ENCODE results near the gene AK3. TPM values are rescaled to one million over a fixed set of nuclear protein-coding genes. Genes with fewer than 3 reads are reported as not detected.
A peak's percentile ranks its signal among the peaks of the same experiment; 100 is the strongest.
"Not testable (repeated sequence)": the region's sequence is repeated elsewhere in the genome, so short reads cannot be mapped to it uniquely, and the experiment has no call there.

AK3 gene
- 59.2 TPM for polyA plus RNA-seq (2013, experiment 1 of 2)
- polyA plus RNA-seq (2013, experiment 2 of 2), result 57.3 TPM

- Histone ChIP-seq H3K27ac (ENCODE audit: low read depth, low read length, severe bottlenecking) (peak within 1 kb of the TSS; percentile 66), H3K4me1 (ENCODE audit: control insufficient read depth, insufficient read depth, low read length, poor library complexity, severe bottlenecking) (peaks cover 14% of the 10 kb centered on the region), H3K36me3 (ENCODE audit: control insufficient read depth, insufficient read depth, low read length) (peaks cover 3% of the 10 kb centered on the region), H3K9me3 (ENCODE audit: control insufficient read depth, low read length) (no peaks in the 10 kb centered on the region), H3K4me3 (ENCODE audit: extremely low read depth, insufficient read depth, low read length, poor library complexity, severe bottlenecking) (peak within 1 kb of the TSS; percentile 85)
- 0 to 1% methylated on average over 52 to 70 of the region's 84 CpGs for WGBS, 2 experiments (ENCODE audit: insufficient coverage in 2 of 2)
Measured at GRCh38 chr9:4740638-4741364, at the start of gene AK3. Gene AK3, minus strand, starts transcription at chr9:4741202. Its CDS starts 115 bp downstream, at chr9:4741087.

- Histone ChIP-seq H3K4me1 (ENCODE audit: control insufficient read depth, insufficient read depth, low read length, poor library complexity, severe bottlenecking) (no peaks in the 10 kb centered on the region), H3K9me3 (ENCODE audit: control insufficient read depth, low read length) (no peaks in the 10 kb centered on the region)
- 95% methylated on average over 2 of the region's 6 CpGs; no CpG with 5 or more reads in 1 of the 2 experiments for WGBS, 2 experiments (ENCODE audit: insufficient coverage in 2 of 2)
Measured at GRCh38 chr9:4788703-4789102, 47.7 kb upstream of the AK3 start.

GRCh38 chr9:4787876-4788275 is 46.9 kb upstream of the AK3 start:
- WGBS, 2 experiments (ENCODE audit: insufficient coverage in 2 of 2), result 75% methylated on average over 1 of the region's 1 CpG; no CpG with 5 or more reads in 1 of the 2 experiments
- H3K9me3 ChIP-seq (ENCODE audit: control insufficient read depth, low read length), result no peaks in the 10 kb centered on the region
- H3K27ac ChIP-seq (ENCODE audit: low read depth, low read length, severe bottlenecking), result no peak overlapping the region
- no peaks in the 10 kb centered on the region for H3K36me3 ChIP-seq (ENCODE audit: control insufficient read depth, insufficient read depth, low read length)
- no peaks in the 10 kb centered on the region for H3K4me1 ChIP-seq (ENCODE audit: control insufficient read depth, insufficient read depth, low read length, poor library complexity, severe bottlenecking)
- no peak overlapping the region for H3K4me3 ChIP-seq (ENCODE audit: extremely low read depth, insufficient read depth, low read length, poor library complexity, severe bottlenecking)

More at GRCh38 chr9:4788703-4789102, 47.7 kb upstream of the AK3 start:
- H3K4me3 ChIP-seq (ENCODE audit: extremely low read depth, insufficient read depth, low read length, poor library complexity, severe bottlenecking), result no peak overlapping the region
- no peaks in the 10 kb centered on the region for H3K36me3 ChIP-seq (ENCODE audit: control insufficient read depth, insufficient read depth, low read length)
- H3K27ac ChIP-seq (ENCODE audit: low read depth, low read length, severe bottlenecking), result no peak overlapping the region

GRCh38 chr9:4786599-4786998 is 45.6 kb upstream of the AK3 start:
- WGBS, 2 experiments (ENCODE audit: insufficient coverage in 2 of 2), result 100% methylated on average over 1 of the region's 4 CpGs; no CpG with 5 or more reads in 1 of the 2 experiments
- Histone ChIP-seq H3K36me3 (ENCODE audit: control insufficient read depth, insufficient read depth, low read length) (no peaks in the 10 kb centered on the region), H3K9me3 (ENCODE audit: control insufficient read depth, low read length) (no peaks in the 10 kb centered on the region), H3K4me1 (ENCODE audit: control insufficient read depth, insufficient read depth, low read length, poor library complexity, severe bottlenecking) (no peaks in the 10 kb centered on the region), H3K27ac (ENCODE audit: low read depth, low read length, severe bottlenecking) (no peak overlapping the region), H3K4me3 (ENCODE audit: extremely low read depth, insufficient read depth, low read length, poor library complexity, severe bottlenecking) (no peak overlapping the region)

- no peaks in the 10 kb centered on the region for H3K36me3 ChIP-seq (ENCODE audit: control insufficient read depth, insufficient read depth, low read length)
- WGBS, 2 experiments (ENCODE audit: insufficient coverage in 2 of 2), result no CpG with 5 or more reads among the region's 2 CpGs
- no peak overlapping the region for H3K4me3 ChIP-seq (ENCODE audit: extremely low read depth, insufficient read depth, low read length, poor library complexity, severe bottlenecking)
- no peak overlapping the region for H3K27ac ChIP-seq (ENCODE audit: low read depth, low read length, severe bottlenecking)
- no peaks in the 10 kb centered on the region for H3K4me1 ChIP-seq (ENCODE audit: control insufficient read depth, insufficient read depth, low read length, poor library complexity, severe bottlenecking)
- no peaks in the 10 kb centered on the region for H3K9me3 ChIP-seq (ENCODE audit: control insufficient read depth, low read length)
Measured at GRCh38 chr9:4784403-4784802, 43.4 kb upstream of the AK3 start.

- H3K4me3 ChIP-seq (ENCODE audit: extremely low read depth, insufficient read depth, low read length, poor library complexity, severe bottlenecking); H3K9me3 ChIP-seq (ENCODE audit: control insufficient read depth, low read length); H3K4me1 ChIP-seq (ENCODE audit: control insufficient read depth, insufficient read depth, low read length, poor library complexity, severe bottlenecking); H3K36me3 ChIP-seq (ENCODE audit: control insufficient read depth, insufficient read depth, low read length); H3K27ac ChIP-seq (ENCODE audit: low read depth, low read length, severe bottlenecking): not testable (repeated sequence)
- 100% methylated on average over 1 of the region's 4 CpGs; no CpG with 5 or more reads in 1 of the 2 experiments for WGBS, 2 experiments (ENCODE audit: insufficient coverage in 2 of 2)
Measured at GRCh38 chr9:4783191-4783590, 42.2 kb upstream of the AK3 start.

- Histone ChIP-seq H3K4me1 (ENCODE audit: control insufficient read depth, insufficient read depth, low read length, poor library complexity, severe bottlenecking) (no peaks in the 10 kb centered on the region), H3K4me3 (ENCODE audit: extremely low read depth, insufficient read depth, low read length, poor library complexity, severe bottlenecking) (no peak overlapping the region), H3K9me3 (ENCODE audit: control insufficient read depth, low read length) (no peaks in the 10 kb centered on the region), H3K36me3 (ENCODE audit: control insufficient read depth, insufficient read depth, low read length) (no peaks in the 10 kb centered on the region), H3K27ac (ENCODE audit: low read depth, low read length, severe bottlenecking) (no peak overlapping the region)
- 85 to 88% methylated on average over 2 of the region's 2 CpGs for WGBS, 2 experiments (ENCODE audit: insufficient coverage in 2 of 2)
Measured at GRCh38 chr9:4781408-4781807, 40.4 kb upstream of the AK3 start.

GRCh38 chr9:4780651-4781050 is 39.6 kb upstream of the AK3 start:
- Histone ChIP-seq H3K27ac (ENCODE audit: low read depth, low read length, severe bottlenecking) (no peak overlapping the region), H3K4me1 (ENCODE audit: control insufficient read depth, insufficient read depth, low read length, poor library complexity, severe bottlenecking) (no peaks in the 10 kb centered on the region), H3K9me3 (ENCODE audit: control insufficient read depth, low read length) (no peaks in the 10 kb centered on the region), H3K4me3 (ENCODE audit: extremely low read depth, insufficient read depth, low read length, poor library complexity, severe bottlenecking) (no peak overlapping the region), H3K36me3 (ENCODE audit: control insufficient read depth, insufficient read depth, low read length) (no peaks in the 10 kb centered on the region)
- WGBS, 2 experiments (ENCODE audit: insufficient coverage in 2 of 2), result 89 to 100% methylated on average over 1 of the region's 1 CpG

- H3K4me3 ChIP-seq (ENCODE audit: extremely low read depth, insufficient read depth, low read length, poor library complexity, severe bottlenecking); H3K27ac ChIP-seq (ENCODE audit: low read depth, low read length, severe bottlenecking); H3K4me1 ChIP-seq (ENCODE audit: control insufficient read depth, insufficient read depth, low read length, poor library complexity, severe bottlenecking); H3K36me3 ChIP-seq (ENCODE audit: control insufficient read depth, insufficient read depth, low read length); H3K9me3 ChIP-seq (ENCODE audit: control insufficient read depth, low read length): not testable (repeated sequence)
- no CpG with 5 or more reads among the region's 2 CpGs for WGBS, 2 experiments (ENCODE audit: insufficient coverage in 2 of 2)
Measured at GRCh38 chr9:4774958-4775357, 34.0 kb upstream of the AK3 start.

- no peaks in the 10 kb centered on the region for H3K4me1 ChIP-seq (ENCODE audit: control insufficient read depth, insufficient read depth, low read length, poor library complexity, severe bottlenecking)
- no peak overlapping the region for H3K27ac ChIP-seq (ENCODE audit: low read depth, low read length, severe bottlenecking)
- WGBS, 2 experiments (ENCODE audit: insufficient coverage in 2 of 2), result 100% methylated on average over 1 of the region's 1 CpG
- H3K4me3 ChIP-seq (ENCODE audit: extremely low read depth, insufficient read depth, low read length, poor library complexity, severe bottlenecking), result no peak overlapping the region
- H3K9me3 ChIP-seq (ENCODE audit: control insufficient read depth, low read length), result no peaks in the 10 kb centered on the region
- H3K36me3 ChIP-seq (ENCODE audit: control insufficient read depth, insufficient read depth, low read length), result no peaks in the 10 kb centered on the region
Measured at GRCh38 chr9:4774209-4774608, 33.2 kb upstream of the AK3 start.

- Histone ChIP-seq H3K4me1 (ENCODE audit: control insufficient read depth, insufficient read depth, low read length, poor library complexity, severe bottlenecking) (no peaks in the 10 kb centered on the region), H3K36me3 (ENCODE audit: control insufficient read depth, insufficient read depth, low read length) (no peaks in the 10 kb centered on the region), H3K27ac (ENCODE audit: low read depth, low read length, severe bottlenecking) (no peak overlapping the region), H3K4me3 (ENCODE audit: extremely low read depth, insufficient read depth, low read length, poor library complexity, severe bottlenecking) (no peak overlapping the region), H3K9me3 (ENCODE audit: control insufficient read depth, low read length) (no peaks in the 10 kb centered on the region)
- WGBS, 2 experiments (ENCODE audit: insufficient coverage in 2 of 2), result 80 to 100% methylated on average over 1 of the region's 1 CpG
Measured at GRCh38 chr9:4771788-4772187, 30.8 kb upstream of the AK3 start.

All from mesodermal cell (in vitro differentiated cells).